T-helper 9 cell (primary cell): ENCODE data around the gene MAP3K12.
A peak's percentile ranks its signal among the peaks of the same experiment; 100 is the strongest.
"Not testable (repeated sequence)": the region's sequence is repeated elsewhere in the genome, so short reads cannot be mapped to it uniquely, and the experiment has no call there.

Experiments
- DNase-seq: peaks from one replicate; pipeline ENCODE4 v3.0.0-alpha.2; 2020
- total RNA-seq, 2 donors: gene quantifications; one replicate each; lab custom pipeline; 2026; lab: John Stamatoyannopoulos, UW

Gene MAP3K12
- total RNA-seq = 30.6 to 32.8 reads per million in 2 donors

DNA sequence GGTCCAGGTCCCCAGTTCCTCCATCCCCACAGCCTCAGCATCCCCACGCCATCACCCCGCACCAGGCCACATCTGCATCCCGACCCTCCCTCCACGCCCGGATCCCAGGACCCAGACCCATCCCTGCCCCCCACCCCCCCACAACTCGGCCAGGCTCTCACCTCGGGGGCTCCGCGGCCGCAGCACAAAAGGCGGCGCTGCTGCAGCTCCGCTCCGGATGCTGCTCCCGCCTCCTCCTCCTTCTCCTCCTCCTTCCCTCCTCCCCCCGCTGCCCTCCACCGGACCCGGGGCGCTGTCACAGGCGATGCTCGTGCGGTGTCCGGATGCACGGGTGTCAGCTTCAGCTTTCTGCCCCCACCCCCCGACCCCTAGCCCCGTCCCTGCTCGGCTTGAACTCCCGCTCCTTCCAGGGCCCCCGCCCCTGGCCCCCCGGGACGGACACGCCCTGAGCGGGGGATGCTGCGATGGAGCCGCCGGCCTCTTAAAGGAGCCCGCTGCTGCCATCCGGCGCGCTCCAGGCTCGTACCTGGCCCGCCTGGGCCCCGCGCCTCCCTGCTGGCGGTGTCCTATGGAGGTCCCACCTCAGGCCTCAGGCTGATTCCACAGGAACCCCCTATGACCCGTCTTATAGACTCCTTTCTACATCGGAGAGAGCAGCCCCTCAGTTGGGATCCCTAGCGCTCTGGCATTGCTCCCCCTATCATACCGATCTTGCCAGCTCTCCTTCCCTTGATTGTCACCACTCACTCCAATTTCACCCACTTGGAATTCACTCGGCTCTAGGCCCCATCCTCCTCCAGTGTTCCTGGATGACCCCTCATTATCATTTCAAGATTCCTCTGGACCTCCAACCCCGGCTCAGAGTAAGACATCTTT lies at the start of gene MAP3K12:
Gene MAP3K12 (minus strand): TSS at position 193 of the 876 bp plus-strand sequence. CDS start 12,067 bp downstream, outside the sequence.
- peak; percentile 50 for DNase-seq

GRCh38 chr12:53548354-53548753 lies 49.1 kb upstream of the MAP3K12 start:
- DNase-seq = not testable (repeated sequence)

GRCh38 chr12:53543539-53543938 lies 44.3 kb upstream of the MAP3K12 start:
- peak; percentile 2 for DNase-seq

- DNase-seq = no peak
Measured at GRCh38 chr12:53539526-53539925, 40.3 kb upstream of the MAP3K12 start.

DNA sequence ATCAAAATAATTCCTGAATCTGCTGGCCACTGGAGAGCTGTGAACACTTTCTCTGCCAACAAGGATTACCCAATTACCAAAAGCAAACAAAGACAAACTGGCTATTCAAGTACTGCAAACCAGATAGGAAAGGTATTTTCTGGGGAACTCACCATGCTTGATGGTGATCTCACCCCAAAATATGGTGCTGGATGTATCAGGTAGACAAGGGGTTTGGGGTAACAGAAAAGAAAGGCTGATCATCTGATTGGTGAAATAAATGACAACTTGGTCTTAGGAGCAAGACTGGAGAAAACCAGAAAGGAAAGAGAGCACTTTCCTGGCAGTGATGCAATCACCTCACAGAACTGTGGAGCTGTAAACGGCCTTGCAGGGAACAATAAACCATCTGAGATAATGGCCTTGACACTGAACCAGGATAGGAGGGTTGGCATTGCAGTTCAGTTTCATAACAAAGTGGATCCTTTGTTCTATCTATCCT lies 39.0 kb upstream of the MAP3K12 start:
- DNase-seq = no peak

DNA sequence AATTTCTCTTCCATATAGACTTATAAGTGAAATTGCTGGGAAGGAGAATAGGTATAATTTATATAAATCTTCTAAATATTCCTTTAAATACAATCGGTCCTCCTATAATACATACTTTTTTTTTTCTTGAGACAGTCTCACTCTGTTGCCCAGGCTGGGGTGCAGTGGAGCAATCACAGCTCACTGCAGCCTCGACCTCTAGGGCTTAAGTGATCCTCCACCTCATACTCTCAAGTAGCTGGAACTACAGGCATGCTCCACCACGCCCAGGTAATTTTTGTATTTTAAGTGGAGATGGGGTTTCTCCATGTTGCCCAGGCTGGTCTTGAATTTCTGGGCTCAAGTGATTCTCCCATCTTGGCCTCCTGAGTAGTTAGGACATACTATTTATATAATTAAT lies 37.7 kb upstream of the MAP3K12 start:
- DNase-seq = no peak

GRCh38 chr12:53533471-53533870 lies 34.2 kb upstream of the MAP3K12 start:
- no peak for DNase-seq

GRCh38 chr12:53532524-53533445 lies 33.5 kb upstream of the MAP3K12 start:
- no peak for DNase-seq

- no peak for DNase-seq
Measured at GRCh38 chr12:53532021-53532420, 32.8 kb upstream of the MAP3K12 start.

DNA sequence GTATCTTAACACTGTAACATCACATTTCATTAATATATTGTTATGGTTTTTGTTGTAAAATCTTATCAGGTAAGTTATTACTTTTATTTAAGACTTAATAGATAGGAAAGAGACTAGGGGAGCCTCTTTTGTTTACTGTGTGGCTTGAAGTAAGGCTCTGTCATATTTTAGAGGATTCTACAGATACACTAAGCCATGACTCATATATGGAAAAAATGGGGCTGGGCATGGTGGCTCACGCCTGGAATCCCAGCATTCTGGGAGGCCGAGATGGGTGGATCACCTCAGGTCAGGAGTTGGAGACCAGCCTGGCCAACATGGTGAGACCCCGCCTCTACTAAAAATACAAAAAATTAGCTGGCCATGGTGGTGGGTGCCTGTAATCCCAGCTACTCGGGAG lies 31.7 kb upstream of the MAP3K12 start:
- no peak for DNase-seq

- DNase-seq = no peak
Measured at GRCh38 chr12:53530061-53530460, 30.8 kb upstream of the MAP3K12 start.

GRCh38 chr12:53524476-53524875 lies 25.2 kb upstream of the MAP3K12 start:
- DNase-seq = no peak

- no peak for DNase-seq
Measured at GRCh38 chr12:53523131-53523530, 23.9 kb upstream of the MAP3K12 start.

DNA sequence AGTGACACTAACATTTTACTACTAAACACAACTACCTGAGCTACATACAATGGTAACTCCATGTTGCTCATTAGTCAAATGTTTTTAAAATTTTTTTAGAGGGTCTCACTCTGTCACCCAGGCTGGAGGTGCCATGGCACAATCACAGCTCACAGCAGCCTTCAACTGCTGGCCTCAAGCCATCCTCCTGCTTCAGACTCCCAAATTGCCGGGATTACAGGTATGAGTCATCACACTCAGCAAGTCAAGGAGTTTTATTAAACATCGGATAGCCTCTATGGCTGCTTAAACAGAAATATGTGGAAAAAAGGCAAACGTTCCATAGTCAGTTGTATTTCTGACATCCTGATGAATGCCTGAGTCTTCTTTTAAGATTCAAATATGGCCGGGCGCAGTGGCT lies 19.1 kb upstream of the MAP3K12 start:
- no peak for DNase-seq

DNA sequence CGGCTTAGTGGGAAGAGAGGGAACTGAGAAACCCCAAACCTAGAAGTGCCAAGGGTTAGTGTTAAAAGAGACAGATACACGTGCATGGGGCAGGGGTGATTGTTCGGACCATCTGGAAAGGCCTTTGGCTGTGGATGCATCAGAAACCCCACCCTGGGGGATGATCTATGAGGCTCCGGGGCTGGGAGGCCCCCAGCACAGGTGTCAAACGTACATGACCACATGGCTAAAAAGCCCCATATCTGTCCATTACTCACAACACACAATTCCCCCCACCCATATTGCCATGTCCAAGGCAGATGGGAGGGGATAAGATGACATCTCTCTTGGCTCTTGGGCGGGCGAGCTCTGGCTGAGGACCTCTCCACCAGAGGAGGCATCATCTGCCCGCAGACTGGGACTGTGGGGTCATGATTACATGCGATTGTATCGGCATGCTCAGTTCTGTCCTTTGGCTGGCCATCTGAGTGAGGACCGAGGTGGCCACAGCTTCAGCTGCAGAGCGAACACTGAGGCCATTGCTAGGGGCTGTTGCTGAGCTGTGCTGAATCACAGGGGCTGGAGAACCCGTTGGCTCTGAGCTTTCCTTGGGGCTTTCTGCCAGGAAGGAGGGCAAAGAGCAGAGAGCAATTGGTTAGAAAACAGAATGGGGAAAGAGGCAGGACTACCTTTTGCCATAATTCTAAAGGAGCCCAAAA lies 17.6 kb upstream of the MAP3K12 start:
- no peak for DNase-seq

DNA sequence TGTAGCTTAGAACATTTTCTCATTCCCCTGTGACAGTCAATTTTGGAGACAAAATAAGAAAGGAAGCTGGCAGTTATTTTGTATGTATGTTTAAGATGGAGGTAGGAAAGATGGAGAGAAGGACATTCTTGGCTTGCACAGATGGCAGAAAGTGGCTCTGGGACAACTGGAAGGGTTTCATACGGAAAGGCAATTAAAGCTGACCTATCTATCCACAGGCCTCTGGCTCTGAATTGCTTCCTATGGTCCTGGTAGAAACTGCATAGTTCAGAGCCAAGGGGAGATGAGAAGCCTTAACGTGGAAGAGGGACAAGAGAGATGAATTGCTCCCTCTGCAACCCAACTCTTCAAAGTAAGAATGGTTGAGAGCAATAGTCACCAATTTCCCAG lies 16.0 kb upstream of the MAP3K12 start:
- no peak for DNase-seq

DNA sequence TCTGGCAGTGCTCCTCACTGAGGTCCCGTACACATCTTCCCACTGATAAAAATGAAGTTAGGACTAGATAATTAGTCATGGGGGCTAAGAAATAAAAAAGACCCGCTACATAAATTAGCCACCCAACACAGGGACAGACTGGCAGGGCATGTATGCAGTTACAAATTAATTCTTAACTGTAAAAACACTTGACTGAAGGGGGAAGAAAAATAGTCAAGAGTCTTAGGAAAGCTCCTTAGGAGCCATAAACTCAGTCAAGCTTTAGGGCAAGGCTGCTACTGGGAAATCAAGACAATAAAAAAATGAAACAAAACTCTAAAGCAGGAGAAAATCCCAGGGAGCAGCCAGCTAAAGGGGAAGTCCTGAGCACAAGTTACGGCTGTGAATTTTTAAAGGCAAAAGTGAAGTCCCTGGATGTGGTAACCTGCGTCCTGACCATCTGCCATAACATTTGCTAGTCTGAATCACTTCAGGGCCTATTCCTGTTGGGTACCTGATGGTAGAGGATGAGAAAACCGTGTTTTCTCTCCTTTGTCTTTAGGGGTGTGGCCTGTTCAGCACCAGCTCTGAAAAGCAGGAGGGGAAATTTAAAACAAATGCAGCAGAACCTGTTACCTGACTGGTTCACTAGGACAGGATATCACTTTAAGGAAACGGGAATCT lies 15.5 kb upstream of the MAP3K12 start:
- DNase-seq = no peak

GRCh38 chr12:53513712-53514410 lies 14.6 kb upstream of the MAP3K12 start:
- no peak for DNase-seq

DNA sequence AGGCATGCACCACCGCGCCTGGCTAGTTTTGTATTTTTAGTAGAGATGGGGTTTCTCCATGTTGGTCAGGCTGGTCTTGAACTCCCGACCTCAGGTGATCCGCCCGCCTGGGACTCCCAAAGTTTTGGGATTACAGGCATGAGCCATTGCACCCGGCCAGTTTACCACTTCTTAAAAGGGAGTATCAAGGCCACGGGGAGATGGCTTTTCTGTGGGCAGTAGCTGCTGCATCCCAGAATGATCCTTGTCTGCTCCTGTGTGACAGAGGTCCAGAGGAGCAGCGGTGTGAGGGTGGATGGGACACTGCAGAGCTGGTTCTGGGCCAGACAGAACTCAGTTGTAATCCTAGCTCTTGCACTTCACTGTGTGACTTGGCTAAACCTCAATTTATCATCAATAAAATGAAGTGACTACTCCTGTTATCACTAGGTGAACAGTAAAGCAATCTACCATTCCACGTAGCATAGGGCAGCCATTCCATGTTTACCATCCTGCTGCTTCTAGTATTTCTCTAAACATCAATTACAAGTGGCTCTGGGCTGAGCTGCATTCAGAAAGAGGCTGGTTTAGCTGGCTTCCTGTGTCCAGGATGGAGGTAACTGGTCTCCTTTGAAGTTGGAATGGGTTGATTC lies 11.0 kb upstream of the MAP3K12 start:
- DNase-seq = no peak

GRCh38 chr12:53508534-53509170 lies 9.4 kb upstream of the MAP3K12 start:
- DNase-seq = peak; percentile 77

GRCh38 chr12:53507603-53507885 lies 8.3 kb upstream of the MAP3K12 start:
- no peak for DNase-seq
